ENCODE data around the gene ZNF384. TPM values are rescaled to one million over a fixed set of nuclear protein-coding genes. Genes with fewer than 3 reads are reported as not detected.

Gene ZNF384
- total RNA-seq, 4 donors from 2014 or later, result 26.2 to 52.5 (median 38.2) TPM

DNA sequence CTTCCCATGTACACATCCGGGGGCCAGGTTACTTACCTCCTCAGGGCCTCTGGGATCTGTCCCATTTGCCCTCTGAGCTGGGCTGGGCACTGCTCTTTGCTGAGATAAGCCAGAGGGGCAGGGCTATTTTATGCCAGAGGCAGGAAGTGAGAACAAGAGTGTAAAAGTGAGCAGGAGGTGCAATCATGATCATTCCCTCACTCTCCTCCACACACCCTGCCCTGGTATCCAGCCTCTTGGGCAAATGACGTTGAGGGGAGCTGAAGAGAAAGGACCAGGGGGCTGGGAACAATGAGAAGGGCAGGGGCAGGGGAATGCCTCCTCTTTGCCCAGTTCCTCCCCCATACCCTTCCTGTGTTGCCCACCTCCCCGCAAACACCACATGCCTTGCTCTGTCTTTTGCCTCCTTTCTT, 57.6 kb downstream of the ZNF384 start:
- 60 to 64% methylated on average over 3 of the region's 3 CpGs for WGBS, 2 donors
- peak overlapping the region in 1 of 4 donors; percentile 15 for H3K4me3 ChIP-seq
- no peaks in the 10 kb centered on the region for H3K9me3 ChIP-seq
- no peak for DNase-seq (ENCODE audit: low spot score in 2 of 2)
- peak overlapping the region in 3 of 4 donors; percentile 67 to 77 (median 72) for H3K27ac ChIP-seq
- TF ChIP-seq CTCF (IDR thresholded peaks at IDR 0.05), result no peak
- no peak for TF ChIP-seq EP300 (IDR thresholded peaks at IDR 0.05)
- TF ChIP-seq POLR2A (IDR thresholded peaks at IDR 0.05), result no peak
- H3K27me3 ChIP-seq, result peaks cover 0 to 14% of the 10 kb centered on the region in 2 donors
- no peaks in the 10 kb centered on the region for H3K36me3 ChIP-seq
- H3K4me1 ChIP-seq, result peaks cover 0 to 26% (median 14%) of the 10 kb centered on the region in 4 donors

- WGBS, 2 donors, result 48 to 51% methylated on average over 5 of the region's 5 CpGs
- H3K27ac ChIP-seq, result peak overlapping the region in 1 of 4 donors; percentile 77
- no peaks in the 10 kb centered on the region for H3K36me3 ChIP-seq
- no peak overlapping the region for H3K4me3 ChIP-seq
- peaks cover 0 to 14% of the 10 kb centered on the region in 2 donors for H3K27me3 ChIP-seq
- no peak for TF ChIP-seq POLR2A (IDR thresholded peaks at IDR 0.05)
- no peak for TF ChIP-seq EP300 (IDR thresholded peaks at IDR 0.05)
- no peak for TF ChIP-seq CTCF (IDR thresholded peaks at IDR 0.05)
- DNase-seq (ENCODE audit: low spot score in 2 of 2), result no peak
- H3K4me1 ChIP-seq, result peaks cover 0 to 26% (median 14%) of the 10 kb centered on the region in 4 donors
- H3K9me3 ChIP-seq, result no peaks in the 10 kb centered on the region
These were observed 58.4 kb downstream of the ZNF384 start for GRCh38 chr12:6630736-6631135.

GRCh38 chr12:6627616-6628015, 61.6 kb downstream of the ZNF384 start:
- no peak for DNase-seq (ENCODE audit: low spot score in 2 of 2)
- Histone ChIP-seq H3K36me3 (no peaks in the 10 kb centered on the region), H3K4me1 (peaks cover 0 to 16% (median 9%) of the 10 kb centered on the region in 4 donors), H3K4me3 (no peak overlapping the region), H3K27me3 (peaks cover 0 to 14% of the 10 kb centered on the region in 2 donors), H3K9me3 (no peaks in the 10 kb centered on the region), H3K27ac (no peak overlapping the region)
- WGBS, 2 donors, result 40 to 52% methylated on average over 7 of the region's 7 CpGs
- TF ChIP-seq EP300 (IDR thresholded peaks at IDR 0.05) (no peak), CTCF (IDR thresholded peaks at IDR 0.05) (no peak), POLR2A (IDR thresholded peaks at IDR 0.05) (no peak)

DNA sequence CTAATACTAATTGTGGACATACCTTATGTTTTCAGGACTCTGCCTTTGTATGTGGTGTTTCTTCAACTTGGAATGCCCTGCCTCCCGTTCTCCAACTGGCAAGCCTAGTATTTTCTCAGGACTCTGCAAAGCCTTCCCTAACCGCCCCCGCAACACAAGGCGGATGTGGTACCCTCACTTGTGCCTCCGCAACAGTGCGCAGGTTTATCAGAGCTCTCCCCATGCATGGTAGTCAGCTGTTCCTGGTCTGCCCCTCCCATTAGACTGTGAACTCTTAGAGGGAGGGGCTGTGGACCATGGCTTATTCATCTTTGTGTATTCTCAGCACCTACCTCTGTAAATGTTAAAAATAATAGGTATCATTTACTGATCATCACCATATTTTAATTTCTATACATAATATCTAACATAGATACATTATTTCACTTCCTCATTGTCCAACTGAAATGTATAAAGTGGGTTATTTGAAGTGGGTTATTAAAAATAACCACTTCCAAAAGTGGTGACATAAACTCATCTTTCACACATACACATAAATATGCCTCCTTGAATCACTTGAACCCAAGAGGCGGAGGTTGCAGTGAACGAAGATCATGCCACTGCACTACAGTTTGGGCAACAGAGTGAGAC, 62.4 kb downstream of the ZNF384 start:
- no peak overlapping the region for H3K4me3 ChIP-seq

More for the DNA sequence above, 62.4 kb downstream of the ZNF384 start:
- peaks cover 0 to 7% of the 10 kb centered on the region in 2 donors for H3K27me3 ChIP-seq
- no peaks in the 10 kb centered on the region for H3K9me3 ChIP-seq
- no peak for TF ChIP-seq EP300 (IDR thresholded peaks at IDR 0.05)
- no peak for TF ChIP-seq POLR2A (IDR thresholded peaks at IDR 0.05)
- TF ChIP-seq CTCF (IDR thresholded peaks at IDR 0.05), result no peak
- no peaks in the 10 kb centered on the region for H3K36me3 ChIP-seq
- H3K27ac ChIP-seq, result no peak overlapping the region
- no peak for DNase-seq (ENCODE audit: low spot score in 2 of 2)
- H3K4me1 ChIP-seq, result peaks cover 0 to 8% (median 3%) of the 10 kb centered on the region in 4 donors
- 76 to 78% methylated on average over 8 of the region's 8 CpGs for WGBS, 2 donors
